DOHH2 (cell line): ENCODE results near the gene HOMER3.

Experiments
- CTCF ChIP-seq: fragments of 200-600 bp; sonication (generic); IDR thresholded peaks from one replicate; pipeline ENCODE4 v1.5.1; 2014; ENCODE audit warnings: antibody characterized with exemption, mild to moderate bottlenecking, low read depth, low read length; ENCODE audit not compliant: poor library complexity, severe bottlenecking
- EZH2phosphoT487 ChIP-seq: fragments of 200-600 bp; sonication (generic); IDR thresholded peaks from 2 replicates; pipeline ENCODE4 v1.6.1; 2017; ENCODE audit warnings: borderline replicate concordance, mild to moderate bottlenecking, antibody characterized with exemption, low read length, moderate library complexity, mixed read lengths

DNA sequence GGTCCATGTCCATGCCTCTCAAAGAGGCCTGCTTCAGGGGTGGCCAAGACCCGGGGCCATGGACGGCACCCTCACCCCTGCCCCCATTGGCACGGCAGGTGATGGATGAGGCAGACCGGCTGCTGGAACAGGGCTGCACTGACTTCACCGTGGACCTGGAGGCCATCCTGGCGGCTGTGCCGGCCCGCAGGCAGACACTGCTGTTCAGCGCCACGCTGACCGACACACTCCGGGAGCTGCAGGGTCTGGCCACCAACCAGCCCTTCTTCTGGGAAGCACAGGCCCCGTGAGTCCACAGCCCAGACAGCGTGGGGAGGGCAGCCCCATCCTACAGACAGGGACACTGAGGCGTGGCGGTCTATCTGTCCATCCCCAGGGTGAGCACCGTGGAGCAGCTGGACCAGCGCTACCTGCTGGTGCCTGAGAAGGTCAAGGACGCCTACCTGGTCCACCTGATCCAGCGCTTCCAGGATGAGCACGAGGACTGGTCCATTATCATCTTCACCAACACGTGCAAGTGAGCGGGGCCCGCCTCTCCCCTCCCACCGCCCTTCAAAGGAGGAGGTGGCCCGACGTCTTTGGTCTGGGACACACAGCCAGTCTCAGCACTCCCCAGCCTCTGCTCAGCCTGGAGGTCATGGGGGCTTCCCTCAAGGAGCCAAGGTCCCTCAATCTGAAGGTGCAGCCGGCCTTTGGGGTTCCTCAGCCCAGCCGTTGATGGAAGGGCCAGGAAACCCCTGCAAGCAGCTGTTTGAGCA, 18.6 kb downstream of the HOMER3 start:
- no peak for TF ChIP-seq CTCF
- no peak for TF ChIP-seq EZH2phosphoT487
